Epithelial cell of proximal tubule (primary cell): ENCODE results near the gene TOP2B. TPM values are rescaled to one million over a fixed set of nuclear protein-coding genes. Genes with fewer than 3 reads are reported as not detected.

Source experiments
- DNase-seq: peaks from one replicate; pipeline ENCODE4 v3.0.0-alpha.2; 2011; ENCODE audit warnings: low read depth
- H3K4me3 ChIP-seq: 2 replicates; pipeline ENCODE4 v1.5.1; 2011; ENCODE audit warnings: low read depth, mild to moderate bottlenecking, low read length
- total RNA-seq: library from RNA; depleted of rRNA; stranded (reverse); fragments of >200 nt; gene quantifications from 2 replicates; pipeline ENCODE4 v1.2.3, GENCODE V29; 2015
- TF ChIP-seq, protein P1 (sequence below): conservative IDR thresholded peaks from 2 replicates; pipeline ENCODE4 v1.5.1; 2012; ENCODE audit warnings: low read depth, mild to moderate bottlenecking, low read length

Gene TOP2B
- total RNA-seq, 1 donor from 2014 or later: 81.2 TPM

DNA sequence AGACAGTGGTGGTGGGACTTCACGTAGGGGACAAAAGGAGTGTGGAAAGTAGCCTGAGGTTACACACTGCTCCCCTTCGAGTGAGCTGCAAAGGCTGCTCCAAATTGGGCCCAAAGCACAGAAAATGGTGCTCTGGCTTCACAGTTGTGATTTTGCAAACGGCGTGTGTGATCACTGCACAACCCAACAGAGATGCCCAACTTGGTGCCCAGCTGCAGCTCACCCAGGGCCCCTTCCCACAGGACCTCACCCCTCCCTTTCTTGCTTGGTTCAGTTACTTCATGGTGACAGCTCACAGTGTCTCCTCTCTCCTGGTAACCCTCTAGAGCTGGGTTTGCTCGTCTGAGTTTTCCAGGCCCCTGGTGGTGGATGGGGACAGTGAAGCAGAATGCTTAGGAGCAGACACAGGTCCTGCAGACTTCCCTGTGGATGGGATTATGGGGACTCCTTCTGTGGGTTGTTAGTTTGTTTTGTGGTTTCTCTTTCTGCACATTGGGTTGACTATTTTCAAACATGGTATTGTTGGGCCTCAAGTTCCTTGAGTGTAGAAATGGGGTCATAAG lies 98.3 kb downstream of the TOP2B start:
- H3K4me3 ChIP-seq: no peak overlapping the region
- TF ChIP-seq, protein P1, sequence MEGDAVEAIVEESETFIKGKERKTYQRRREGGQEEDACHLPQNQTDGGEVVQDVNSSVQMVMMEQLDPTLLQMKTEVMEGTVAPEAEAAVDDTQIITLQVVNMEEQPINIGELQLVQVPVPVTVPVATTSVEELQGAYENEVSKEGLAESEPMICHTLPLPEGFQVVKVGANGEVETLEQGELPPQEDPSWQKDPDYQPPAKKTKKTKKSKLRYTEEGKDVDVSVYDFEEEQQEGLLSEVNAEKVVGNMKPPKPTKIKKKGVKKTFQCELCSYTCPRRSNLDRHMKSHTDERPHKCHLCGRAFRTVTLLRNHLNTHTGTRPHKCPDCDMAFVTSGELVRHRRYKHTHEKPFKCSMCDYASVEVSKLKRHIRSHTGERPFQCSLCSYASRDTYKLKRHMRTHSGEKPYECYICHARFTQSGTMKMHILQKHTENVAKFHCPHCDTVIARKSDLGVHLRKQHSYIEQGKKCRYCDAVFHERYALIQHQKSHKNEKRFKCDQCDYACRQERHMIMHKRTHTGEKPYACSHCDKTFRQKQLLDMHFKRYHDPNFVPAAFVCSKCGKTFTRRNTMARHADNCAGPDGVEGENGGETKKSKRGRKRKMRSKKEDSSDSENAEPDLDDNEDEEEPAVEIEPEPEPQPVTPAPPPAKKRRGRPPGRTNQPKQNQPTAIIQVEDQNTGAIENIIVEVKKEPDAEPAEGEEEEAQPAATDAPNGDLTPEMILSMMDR: no peak
- no peak for DNase-seq

DNA sequence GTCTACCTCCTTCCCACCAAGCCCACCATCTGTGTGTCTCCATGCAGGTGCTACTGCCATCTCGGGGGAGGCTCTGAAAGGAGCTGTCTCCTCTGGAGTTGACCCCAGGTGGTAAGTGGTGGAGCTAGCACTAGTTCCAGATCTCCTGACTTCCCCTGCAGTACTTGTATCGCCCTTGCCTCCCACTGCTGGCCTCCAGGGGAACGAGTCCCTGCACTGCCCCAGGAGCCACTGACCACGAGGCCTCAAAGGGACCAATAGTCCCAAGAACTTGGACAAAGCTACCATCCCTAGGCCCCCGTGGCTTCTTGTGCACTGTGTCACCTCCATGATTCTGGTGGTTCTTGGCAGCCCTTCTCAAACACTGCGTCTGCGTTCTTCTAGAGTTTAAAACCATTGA lies 98.9 kb downstream of the TOP2B start:
- no peak for DNase-seq
- TF ChIP-seq, protein P1: no peak
- no peak overlapping the region for H3K4me3 ChIP-seq

GRCh38 chr3:25564075-25564474 lies 100.6 kb downstream of the TOP2B start:
- no peak overlapping the region for H3K4me3 ChIP-seq
- no peak for DNase-seq
- TF ChIP-seq, protein P1: no peak

DNA sequence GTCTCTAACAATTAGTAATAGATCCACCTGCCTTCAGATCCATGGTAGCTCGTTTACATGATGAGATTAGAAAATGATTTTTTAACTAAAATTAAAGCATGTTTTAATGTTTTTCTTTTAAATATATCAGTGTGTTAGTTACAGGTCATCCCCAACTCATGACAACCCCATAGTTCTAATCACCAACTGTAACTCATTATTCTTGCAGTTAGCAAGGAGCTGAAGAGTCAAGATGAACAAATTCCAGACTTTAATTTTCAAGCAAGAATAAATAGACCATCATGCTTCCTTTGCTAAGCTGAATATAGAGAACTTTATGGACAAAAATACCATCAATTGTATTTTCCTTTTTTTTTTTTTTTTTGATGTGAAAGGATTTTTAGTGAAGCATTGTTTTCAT lies 101.1 kb downstream of the TOP2B start:
- TF ChIP-seq, protein P1: no peak
- DNase-seq: no peak
- no peak overlapping the region for H3K4me3 ChIP-seq

GRCh38 chr3:25558796-25559195 lies 105.9 kb downstream of the TOP2B start:
- TF ChIP-seq, protein P1: no peak

GRCh38 chr3:25558121-25558520 lies 106.6 kb downstream of the TOP2B start:
- no peak for DNase-seq
- H3K4me3 ChIP-seq: no peak overlapping the region
- TF ChIP-seq, protein P1: no peak

More at GRCh38 chr3:25558796-25559195, 105.9 kb downstream of the TOP2B start:
- no peak overlapping the region for H3K4me3 ChIP-seq
- DNase-seq: no peak

- H3K4me3 ChIP-seq: no peak overlapping the region
- no peak for DNase-seq
- TF ChIP-seq, protein P1: no peak
These were observed 107.0 kb downstream of the TOP2B start for GRCh38 chr3:25557694-25558093.
